G401 (cell line): ENCODE data around the gene EPGN. TPM values are rescaled to one million over a fixed set of nuclear protein-coding genes. Genes with fewer than 3 reads are reported as not detected.

Experiments used
- DNase-seq: peaks from one replicate; pipeline ENCODE4 v3.0.0-alpha.2; 2015; ENCODE audit warnings: low spot score
- in situ Hi-C: cut with HindIII; loops from 2 replicates; pipeline ENCODE4 v1.10.0; 2016; ENCODE audit warnings: low sequenced_read_pairs, mixed read lengths
- total RNA-seq: library from RNA; depleted of rRNA; stranded (reverse); fragments of >200 nt; shearing (Covaris generic); gene quantifications from 2 replicates; pipeline ENCODE4 v1.2.3, GENCODE V29; 2014; rRNA removed

EPGN gene, protein sequence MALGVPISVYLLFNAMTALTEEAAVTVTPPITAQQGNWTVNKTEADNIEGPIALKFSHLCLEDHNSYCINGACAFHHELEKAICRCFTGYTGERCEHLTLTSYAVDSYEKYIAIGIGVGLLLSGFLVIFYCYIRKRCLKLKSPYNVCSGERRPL
- not detected in 2 replicates for total RNA-seq

DNA sequence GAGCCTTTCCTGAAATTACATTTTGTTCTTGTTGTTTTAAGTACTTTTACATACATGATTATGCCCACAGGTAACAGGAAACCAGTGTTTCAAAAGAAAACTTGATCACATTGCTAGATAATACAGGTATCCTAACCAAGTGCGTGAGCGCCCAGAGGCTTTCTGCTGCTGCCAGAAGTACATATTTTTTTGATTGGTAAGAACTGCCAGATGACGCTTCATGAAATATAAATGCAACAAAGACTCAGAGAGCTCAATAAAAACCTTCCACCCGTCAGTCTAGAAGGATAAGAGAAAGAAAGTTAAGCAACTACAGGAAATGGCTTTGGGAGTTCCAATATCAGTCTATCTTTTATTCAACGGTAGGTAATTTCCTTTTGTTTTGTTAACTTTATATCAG, at the start of gene EPGN:
TSS of gene EPGN (plus strand) at position 256 of the 400 bp plus-strand sequence. CDS start at position 320, 64 bp downstream.
- no peak for DNase-seq
- in situ Hi-C loops, result no loop called here

DNA sequence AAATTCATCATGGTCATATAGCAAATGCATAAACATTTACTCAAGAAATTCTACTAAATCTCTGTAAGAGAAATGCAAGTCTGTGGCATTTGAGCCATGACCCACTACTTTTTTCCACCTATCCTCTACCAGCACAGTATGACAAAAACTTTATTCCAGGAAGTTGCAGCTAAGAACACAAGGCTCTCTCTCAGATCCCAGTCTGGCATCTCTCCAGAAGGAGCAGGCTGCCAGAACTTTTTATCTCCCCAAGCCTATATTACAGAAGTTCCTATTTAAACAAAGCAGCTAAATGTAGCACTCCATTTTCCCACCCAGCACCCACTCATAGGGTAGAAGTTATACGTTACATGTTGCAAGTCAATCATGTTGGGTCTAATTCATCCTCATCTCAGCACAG, 49.3 kb upstream of the EPGN start:
- in situ Hi-C loops, result no loop called here
- no peak for DNase-seq

DNA sequence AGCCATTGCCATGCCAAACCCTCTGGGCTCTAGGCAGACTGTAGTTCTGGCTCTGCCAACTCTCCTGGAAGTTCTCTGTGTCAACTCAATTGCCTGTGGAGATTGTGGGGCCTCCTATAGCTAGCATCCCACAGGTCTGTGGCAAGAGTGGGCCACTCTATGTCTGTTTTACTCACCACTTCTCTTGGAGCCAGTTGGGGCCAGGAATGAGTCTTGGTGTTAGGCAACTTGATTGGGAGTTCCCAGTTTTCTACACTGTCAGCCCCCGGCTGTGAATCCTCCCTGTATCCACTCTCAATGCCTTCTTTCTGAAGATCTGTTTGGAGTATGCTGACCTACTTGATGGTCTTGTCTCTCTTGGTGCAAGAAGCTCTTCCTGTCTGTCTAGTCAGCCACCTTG, 48.2 kb upstream of the EPGN start:
- in situ Hi-C loops, result no loop called here
- no peak for DNase-seq

DNA sequence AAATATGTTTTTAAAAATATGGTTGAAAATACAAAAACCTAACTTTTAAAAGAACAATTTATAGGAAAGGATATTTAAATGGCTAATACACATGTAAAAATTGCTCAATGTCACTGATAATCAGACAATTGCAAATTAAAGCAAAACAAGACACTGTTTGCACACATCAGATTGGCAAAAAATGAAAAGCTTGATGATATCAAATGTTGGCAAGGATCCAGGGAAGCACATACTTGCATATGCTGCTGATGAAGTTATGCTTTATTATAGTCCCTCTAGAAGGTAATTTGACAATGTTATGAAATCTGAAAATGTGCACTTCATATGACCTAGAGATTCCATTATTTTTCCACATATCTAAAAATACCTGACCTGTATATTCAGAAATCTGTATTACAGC, 45.7 kb upstream of the EPGN start:
- in situ Hi-C loops, result no loop called here
- DNase-seq, result no peak

DNA sequence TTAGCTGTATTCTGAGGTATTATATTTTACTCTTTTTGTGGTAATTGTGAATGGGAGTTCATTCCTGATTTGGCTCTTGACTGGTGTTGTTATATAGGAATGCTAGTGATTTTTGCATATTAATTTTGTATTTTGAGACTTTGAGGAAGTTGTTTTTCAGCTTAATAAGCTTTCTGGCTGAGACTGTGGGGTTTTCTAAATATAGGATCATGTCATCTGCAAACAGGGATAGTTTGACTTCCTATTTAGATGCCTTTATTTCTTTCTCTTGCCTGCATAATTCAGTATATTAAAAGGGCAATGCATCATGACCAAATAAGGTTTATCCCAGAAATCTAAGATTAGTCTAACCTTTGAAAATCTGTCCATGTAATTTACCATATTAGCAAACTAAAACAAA, 44.7 kb upstream of the EPGN start:
- in situ Hi-C loops, result no loop called here

DNA sequence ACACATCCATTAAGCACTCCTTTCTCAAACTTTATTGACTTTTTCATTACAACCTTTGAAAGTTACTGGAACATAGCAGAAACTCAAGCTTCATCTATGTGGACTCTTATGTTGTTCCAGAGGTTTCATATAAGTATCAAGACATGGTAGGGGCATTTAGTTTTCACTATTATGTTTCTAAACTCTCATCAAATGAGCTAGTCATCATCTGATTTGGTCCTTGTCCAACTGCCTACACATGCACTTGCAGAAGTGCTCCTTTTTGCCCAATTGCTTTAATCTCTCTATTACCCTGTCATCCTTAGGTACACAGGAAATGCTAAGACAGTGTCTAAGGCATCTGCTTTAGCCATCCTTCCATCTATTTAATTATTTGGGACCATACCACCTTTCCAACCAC, 42.2 kb upstream of the EPGN start:
- DNase-seq, result no peak
- in situ Hi-C loops, result no loop called here

More for the DNA sequence above, 44.7 kb upstream of the EPGN start:
- DNase-seq, result no peak

DNA sequence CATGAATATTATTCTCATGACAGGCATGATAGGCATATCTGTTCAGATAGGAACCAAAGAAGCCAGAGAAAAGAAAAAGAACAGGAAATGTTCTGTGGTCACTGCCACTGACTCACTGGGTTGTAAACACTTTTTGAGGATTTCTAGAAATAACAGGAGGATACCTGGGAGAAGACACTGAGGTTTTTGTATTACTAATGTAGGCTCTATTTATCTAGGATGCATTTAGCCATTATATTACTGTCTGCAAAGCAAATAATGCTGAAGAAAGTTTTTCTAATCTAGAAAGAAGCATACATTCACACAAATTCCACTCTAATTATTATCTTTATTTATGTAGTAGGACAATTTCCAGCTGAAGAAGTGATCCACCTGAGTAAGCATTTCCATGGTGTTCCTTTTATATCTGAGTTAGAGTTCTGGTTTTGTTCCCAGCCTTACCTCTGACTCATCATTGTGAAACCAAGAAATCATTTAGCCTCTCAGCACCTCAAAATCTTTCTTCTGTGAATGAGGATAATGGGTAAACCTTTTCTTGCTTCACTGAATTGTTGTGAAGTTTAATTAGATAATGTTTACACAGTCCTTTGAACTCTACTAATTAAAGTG, 40.2 kb upstream of the EPGN start:
- in situ Hi-C loops, result no loop called here
- DNase-seq, result no peak

DNA sequence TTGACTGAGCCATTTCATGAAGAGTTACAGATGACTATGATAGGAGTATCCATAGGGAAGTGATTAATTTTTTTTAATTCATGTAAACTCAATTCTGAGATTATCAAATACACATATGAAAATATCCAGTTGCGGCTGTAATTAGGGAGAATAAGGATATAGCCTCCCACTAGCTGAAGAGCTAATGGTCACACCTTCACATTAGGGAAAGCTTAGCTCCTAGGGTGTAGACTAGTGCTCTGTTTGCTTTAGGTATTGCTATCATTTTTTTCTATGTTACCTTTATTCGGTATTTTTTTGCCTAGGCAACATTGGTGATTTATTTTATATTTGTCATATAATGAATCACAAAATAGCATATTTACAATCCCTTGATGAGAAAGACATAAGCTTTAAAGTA, 39.6 kb upstream of the EPGN start:
- no peak for DNase-seq
- in situ Hi-C loops, result no loop called here

DNA sequence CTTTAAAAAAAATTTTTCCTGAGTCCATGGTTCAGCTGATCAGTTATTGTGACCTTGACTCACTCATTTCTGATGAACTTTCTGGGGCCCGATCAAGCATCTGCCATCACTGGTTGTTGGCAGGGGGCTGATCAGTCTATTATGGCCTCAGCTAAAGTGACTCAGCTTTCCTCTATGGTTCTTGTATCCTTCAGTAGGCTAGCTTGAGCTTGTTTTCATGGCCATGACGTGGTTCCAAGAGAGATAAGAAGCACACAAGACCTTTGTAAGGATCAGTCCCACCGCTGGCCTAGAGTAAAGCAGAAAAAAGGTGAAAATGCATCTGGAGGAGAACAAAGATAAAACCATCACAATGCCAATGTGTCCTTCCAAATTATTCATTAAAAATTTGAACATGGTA, 29.8 kb upstream of the EPGN start:
- in situ Hi-C loops, result no loop called here
- no peak for DNase-seq

DNA sequence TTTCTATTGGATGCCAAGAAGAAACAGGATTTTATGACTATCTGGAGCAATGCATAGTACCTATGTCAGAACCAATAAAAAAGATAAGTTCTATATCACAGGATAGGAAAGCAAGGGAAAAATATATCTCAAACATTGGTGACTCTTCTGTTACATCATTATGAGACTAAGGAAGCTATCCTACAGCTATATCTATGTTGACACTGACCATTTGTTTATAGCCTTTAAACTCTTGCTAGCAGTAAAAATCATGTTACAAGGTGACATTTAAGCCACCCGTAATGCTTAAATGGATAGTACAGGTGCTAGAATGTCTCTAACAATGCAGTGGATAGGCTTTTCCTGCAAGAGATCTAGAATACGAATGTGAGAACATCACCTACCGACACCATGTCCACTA, 28.6 kb upstream of the EPGN start:
- in situ Hi-C loops, result no loop called here
- no peak for DNase-seq

DNA sequence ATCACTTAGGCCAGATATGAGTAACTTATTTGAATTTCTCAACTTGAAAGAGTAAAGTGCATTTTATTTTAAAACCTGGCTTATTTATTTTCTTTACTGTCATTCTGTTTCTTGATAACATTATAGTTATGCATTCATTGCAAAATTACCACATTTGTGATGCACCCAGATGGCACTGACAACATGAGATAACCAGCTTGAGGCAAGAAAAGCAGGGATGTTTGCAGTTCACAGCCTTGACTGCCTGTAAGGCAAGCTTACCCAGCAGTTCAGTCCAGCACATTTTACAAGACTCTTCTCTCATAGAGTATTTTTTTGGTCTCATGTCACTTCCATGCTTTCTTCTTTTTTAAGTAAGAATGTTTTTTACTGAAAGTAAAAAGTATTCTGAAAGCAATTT, 25.3 kb upstream of the EPGN start:
- in situ Hi-C loops, result no loop called here
- no peak for DNase-seq

DNA sequence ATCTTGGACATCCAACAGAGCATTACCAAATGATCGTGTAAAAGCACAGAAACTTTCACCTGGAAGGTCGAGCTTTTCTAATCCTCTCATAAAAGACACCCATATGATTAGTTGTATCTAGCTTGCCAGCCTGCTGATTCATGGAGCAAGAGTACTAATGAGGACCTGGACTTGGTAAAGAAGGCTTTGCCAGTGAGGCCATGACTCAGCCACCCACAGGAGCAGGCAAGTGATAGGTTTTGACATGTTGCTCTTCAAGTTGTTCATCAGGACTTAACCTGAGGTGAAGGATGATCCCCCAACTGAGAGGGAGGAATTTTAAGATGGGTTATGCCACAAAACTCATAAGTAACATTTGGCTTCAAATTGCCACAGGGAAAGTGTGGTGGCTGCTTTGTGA, 24.7 kb upstream of the EPGN start:
- in situ Hi-C loops, result no loop called here
- DNase-seq, result no peak

DNA sequence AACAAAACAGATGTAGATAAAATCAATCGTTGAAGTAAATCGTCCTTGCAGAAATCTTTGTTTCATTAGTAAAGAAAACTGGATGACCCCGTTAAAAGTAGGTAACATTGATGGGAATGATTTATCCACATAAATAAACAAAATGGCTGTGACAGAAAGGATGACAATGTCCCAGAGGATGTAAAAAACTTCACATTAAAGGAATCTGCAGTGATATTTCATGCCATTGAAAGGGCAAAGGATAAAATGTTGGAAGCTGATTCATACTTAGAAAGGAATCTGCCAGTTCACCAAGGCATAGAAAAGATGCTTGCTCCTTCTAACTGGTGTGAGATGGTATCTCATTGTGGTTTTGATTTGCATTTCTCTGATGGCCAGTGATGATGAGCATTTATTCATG, 24.2 kb upstream of the EPGN start:
- no peak for DNase-seq
- in situ Hi-C loops, result no loop called here

DNA sequence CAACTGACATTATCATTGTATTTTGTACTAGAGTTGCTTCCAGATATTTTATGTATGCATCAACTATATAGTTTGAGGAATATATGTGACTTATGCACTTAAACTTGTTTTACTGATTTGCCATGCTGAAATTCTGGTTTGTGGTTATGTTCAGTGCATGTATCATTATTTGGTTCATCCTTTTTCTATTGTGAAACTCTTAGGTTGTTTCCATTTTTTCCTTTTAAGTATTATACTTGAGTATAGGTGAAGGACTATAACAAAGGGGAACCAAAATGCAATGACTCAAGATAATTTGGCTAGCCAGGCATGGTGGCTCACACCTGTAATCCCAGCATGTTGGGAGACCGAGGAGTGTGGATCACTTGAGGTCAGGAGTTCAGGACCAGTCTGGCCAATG, 21.1 kb upstream of the EPGN start:
- in situ Hi-C loops, result no loop called here
- DNase-seq, result no peak

DNA sequence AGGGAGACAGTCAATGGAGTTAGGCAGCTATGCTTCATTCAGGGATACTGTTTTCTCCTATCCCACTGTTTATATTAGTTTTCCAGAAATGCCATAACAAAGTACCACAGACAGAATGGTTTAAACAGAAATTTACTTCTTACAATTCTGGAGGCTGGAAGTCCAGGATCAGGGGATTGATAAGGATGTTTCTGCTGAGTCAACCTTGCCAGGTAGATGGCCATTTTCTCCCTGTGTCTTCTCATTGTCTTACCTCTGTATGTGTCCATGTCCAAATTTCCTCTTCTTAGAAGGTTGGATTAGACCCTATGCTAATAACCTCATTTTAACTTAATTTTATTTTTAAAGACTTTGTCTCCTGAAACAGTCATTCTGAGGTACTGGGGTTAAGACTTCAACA, 20.5 kb upstream of the EPGN start:
- no peak for DNase-seq
- in situ Hi-C loops, result no loop called here

DNA sequence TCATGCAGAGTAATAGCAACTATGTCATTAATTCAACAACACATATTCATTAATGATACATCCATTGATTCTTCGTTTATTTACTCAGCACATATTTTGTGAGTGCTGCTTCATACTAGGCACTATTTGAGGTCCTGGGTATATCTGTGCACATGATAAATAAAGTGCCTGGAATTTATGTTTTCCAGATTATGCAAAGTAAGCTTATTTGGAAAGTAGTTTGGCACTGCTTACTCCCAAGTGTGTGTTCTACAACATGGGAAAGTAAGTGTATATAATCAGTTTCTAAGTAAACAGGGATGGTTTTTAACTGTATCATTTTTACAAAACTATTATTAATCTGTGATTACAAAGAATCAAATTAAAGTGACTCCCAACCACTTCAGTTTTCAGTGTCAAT, 16.8 kb upstream of the EPGN start:
- in situ Hi-C loops, result no loop called here
- no peak for DNase-seq

DNA sequence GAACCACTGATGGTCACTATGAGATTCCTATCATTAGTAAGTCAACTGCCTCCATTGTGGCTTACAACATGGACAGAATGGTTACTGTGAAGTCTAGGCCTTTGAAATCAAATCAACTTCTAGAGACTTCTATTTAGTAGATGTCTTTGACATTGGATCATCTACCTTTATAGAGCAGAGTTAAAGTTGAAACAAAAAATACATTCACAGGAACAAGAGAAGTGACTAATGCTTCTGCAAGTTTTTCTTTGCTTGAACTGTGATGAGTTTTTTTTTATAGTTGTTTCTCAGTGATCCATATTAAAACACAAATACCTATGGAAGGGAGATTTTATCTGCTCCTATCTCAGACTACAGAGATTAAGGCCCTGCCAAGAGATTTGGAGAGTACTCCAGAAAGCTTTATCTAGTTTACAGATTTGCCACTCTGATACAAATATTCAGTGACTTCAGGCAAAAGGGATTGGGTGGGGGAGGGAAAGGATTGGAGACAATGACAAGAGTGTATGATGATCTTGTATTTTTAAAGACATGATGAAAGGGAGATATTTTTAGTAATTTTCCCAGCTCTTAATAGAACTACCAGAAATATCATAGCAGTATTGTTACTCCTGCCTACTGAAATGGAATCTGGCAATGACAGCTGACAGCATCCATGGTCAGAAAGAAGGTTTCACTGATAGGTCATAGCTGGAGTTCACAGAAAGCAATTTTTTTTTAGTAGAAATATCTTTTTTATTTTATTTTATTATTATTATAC, 16.0 kb upstream of the EPGN start:
- no peak for DNase-seq
- in situ Hi-C loops, result no loop called here

DNA sequence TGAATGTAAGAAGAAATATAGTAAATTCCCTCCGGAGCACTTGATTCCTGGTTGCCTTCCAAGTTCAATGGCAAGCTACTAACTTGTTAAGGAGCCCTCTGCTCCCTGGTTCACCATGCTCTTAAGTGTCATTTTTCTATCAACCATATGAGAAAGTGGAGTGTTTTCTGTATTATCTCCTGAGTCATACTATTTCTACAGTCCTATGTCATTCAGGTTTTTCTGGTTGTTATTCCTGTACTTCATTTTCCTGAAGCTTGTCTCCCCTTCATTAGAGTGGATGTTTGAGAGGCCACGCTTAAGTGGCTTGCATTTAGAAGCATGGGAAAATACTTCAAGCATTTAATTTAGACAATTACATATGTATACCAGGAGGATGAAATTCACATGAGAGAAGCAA, 14.7 kb upstream of the EPGN start:
- in situ Hi-C loops, result no loop called here
- no peak for DNase-seq

DNA sequence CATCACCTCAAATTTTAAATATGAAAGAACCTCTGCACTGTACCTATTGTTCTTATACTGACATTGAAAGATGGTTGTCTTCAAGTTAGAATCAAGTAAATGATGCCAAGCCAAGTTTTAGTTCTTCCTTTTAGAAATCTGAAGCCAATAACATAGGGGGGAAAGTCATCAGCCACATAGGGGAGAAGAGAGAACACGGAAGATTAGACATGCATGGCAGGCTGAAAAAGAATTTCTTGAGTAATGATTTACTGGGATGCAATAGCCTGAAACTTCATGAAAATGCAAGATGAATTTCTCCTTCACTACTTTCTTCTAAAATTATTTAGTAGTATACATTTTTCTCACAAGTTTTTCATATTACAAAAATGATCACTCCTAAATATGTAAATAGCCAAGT, 13.6 kb upstream of the EPGN start:
- in situ Hi-C loops, result no loop called here
- no peak for DNase-seq

DNA sequence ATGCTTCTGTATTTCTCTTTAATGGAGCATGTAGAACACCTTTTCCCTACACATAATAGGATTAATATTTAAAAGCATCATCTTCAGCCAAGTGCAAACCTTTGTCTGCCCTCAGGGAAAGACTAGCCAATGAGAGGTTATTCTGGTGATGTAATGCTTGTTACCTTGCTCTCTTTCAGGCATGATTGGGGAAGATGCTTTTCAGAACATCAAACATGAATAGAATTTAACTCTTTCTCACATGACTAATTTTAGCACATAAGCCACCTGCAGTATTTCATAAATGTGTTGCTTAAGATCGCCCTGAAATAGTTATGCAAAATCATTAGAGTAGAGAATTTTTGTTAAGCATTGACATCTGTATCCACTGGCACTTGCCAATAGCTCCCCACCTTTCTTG, 10.7 kb upstream of the EPGN start:
- no peak for DNase-seq
- in situ Hi-C loops, result no loop called here

DNA sequence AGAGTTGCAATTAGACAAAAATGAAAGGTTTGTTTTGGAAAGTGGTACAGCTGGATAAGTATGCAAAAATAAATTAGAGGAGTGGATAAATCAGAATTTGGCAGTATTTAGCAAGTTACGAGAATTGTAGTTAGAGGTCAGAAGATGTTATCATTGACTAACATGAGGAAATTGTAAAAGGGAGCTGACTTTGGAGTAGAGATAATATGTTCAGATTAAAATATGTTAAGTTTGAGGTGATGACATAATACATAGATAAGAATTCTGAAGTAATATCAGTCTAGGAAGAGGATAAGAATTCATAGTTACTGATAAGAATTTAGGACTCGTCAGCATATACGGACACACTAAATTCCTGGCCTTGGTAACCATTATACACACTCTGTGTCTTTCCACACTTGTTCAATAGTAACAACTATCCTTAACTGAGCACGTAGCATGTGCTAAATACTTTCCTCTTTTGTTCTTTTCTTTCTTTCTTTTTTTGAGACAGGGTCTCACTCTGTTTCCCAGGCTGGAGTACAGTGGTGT, 4.1 kb upstream of the EPGN start:
- DNase-seq, result no peak
- in situ Hi-C loops, result no loop called here
